GM18907 (cell line): Measurements from ENCODE around the gene RAMAC.
"Not testable (repeated sequence)": the region's sequence is repeated elsewhere in the genome, so short reads cannot be mapped to it uniquely, and the experiment has no call there.

Experiments used
- ATAC-seq: cut with Tn5 transposase; IDR thresholded peaks from one replicate; pipeline ENCODE4 v1.9.1; 2021; ENCODE audit warnings: mild to moderate bottlenecking, moderate library complexity; ENCODE audit not compliant: unreplicated experiment

RAMAC gene

DNA sequence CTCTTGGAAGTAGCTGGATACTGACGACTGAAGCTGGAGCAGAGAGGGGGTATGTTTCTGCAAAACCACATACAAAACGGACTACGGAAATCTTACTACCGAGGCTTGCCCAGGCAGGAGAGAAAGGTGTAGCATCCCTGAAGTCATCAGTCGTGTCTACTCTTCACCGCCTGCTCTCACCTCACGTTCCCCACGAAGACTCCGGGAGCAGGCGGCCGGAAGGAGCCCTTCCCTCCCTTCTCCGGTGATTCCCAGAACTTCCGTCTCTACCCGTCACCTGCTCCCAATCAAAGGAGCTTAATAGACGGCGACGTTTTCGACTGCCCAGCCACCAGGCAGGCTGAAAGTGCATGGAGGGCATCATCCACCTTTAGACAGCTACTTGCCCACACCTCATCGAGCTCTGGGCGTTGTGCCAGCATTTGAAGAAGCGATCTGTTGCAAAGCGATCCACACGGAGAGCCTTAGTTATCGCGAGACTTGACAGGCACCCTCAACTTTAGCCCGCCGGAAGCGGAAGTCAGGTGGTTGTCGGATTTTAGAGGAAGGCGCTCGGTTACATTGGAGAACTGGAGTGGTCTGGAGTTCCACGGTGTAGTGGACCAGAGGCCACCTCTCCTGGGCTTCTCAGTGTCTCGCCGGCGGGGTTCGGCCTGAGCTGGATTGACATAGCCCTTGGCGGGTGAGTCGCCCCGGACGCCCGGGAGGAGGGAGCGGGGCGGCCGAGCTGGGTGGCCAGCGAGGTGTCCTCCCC is at the start of gene RAMAC:
TSS of gene RAMAC (plus strand) at position 523 of the 754 bp plus-strand sequence. CDS start 2,809 bp downstream, outside the sequence.
- ATAC-seq = peak; percentile 94

- no peak for ATAC-seq
These were observed 48.9 kb upstream of the RAMAC start for GRCh38 chr15:82936966-82937711.

GRCh38 chr15:82937712-82938058 is 48.3 kb upstream of the RAMAC start:
- ATAC-seq = no peak

- ATAC-seq = not testable (repeated sequence)
These were observed 46.3 kb upstream of the RAMAC start for GRCh38 chr15:82939678-82940077.

GRCh38 chr15:82942691-82943090 is 43.3 kb upstream of the RAMAC start:
- ATAC-seq = no peak

DNA sequence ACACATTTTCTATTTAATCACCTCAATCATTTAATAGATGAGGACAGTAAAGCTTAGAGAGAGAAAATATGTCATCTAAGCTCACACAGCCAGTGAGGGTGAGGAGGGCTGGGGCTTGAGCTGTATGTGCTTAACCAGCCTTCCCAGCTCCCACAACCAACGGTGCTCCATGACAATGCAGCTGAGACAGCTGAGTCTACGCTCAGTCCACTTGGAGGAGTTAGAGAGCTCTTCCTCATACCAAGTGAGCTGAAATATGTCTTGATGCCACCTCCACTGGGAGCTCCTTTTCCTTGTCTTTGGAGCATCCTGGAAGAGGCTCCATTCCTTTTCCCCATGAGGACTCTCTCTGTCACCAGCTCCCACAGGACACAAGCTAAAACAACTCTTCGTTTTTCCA is 42.8 kb upstream of the RAMAC start:
- ATAC-seq = no peak

DNA sequence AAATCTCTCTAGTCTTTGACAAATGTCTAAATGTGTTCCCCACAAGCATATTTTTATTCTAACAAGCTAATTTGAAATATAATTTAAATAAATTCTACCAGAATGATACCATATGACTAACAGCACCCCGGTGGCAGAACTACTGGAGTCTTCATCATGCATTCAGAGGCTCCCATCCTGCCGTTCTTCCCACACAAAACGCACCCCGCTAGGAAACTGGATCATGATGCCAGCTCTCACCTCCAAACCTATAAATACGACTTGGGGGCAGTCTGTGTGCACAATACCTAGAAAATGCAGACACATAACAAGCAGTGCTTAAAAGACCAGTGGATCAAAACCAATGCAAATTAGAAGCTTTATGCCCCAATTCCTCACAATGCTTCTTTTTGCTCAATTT is 42.0 kb upstream of the RAMAC start:
- no peak for ATAC-seq

GRCh38 chr15:82944821-82945220 is 41.2 kb upstream of the RAMAC start:
- ATAC-seq = no peak

DNA sequence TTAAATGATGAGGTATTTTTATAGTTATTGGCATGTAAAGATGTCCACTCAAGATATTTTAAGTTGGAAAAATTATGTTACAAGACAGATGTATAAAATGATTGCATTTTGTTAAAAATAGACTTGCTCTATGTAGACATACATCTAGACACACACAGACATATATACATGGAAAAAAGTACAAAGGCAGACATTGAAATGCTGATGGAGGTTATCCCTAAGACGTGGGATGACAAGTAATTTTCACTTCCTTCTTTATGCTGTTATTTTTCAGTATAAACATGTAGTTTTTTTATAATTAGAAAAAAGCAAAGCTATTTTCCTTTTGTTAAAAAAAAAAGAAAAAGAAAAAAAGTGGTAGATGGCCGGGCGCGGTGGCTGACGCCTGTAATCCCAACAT is 40.7 kb upstream of the RAMAC start:
- no peak for ATAC-seq

DNA sequence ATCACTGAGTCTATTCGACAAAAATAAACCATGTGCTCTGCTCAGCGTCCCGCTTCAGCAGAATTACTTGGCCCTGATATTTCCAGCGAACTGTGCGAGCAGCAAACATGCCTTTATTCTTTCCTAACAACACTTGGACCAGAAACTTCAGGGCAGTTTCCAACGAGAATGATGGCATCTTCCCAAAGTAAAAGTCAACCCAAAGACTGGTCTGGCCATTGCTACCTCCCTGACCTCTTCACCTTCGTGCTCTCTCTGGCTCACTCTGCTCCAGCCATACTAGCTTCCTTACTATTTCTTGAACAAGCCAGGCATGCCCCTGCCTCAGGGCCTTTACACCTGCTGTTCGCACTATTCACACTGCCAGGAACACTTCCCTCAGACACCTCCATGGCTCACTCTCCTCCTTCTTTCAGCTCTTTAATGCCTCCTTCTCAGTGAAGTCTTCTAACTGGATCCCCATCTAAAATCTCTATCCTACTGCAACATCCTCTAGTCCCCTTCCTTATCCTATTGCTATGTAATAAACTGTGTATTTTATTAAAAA is 39.8 kb upstream of the RAMAC start:
- ATAC-seq = no peak

DNA sequence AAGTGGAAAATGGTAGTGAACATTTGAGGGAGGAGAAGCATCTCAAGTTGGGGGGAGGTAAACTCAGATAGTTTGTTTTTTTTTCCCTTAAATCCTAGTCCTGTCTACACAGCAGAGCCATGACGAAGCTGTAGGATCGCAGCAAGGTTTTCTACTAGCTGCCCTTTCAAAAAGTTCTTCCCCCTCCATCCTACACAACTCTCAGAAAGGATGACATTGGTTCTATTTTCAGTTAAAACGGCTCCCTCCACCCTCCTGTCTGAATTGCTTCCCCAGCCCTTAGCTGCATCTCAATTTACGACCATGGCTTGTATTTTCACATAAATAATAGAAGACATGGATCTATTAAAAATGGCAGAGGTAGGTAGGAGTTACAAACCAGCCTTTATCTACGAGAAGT is 35.7 kb upstream of the RAMAC start:
- ATAC-seq = no peak

DNA sequence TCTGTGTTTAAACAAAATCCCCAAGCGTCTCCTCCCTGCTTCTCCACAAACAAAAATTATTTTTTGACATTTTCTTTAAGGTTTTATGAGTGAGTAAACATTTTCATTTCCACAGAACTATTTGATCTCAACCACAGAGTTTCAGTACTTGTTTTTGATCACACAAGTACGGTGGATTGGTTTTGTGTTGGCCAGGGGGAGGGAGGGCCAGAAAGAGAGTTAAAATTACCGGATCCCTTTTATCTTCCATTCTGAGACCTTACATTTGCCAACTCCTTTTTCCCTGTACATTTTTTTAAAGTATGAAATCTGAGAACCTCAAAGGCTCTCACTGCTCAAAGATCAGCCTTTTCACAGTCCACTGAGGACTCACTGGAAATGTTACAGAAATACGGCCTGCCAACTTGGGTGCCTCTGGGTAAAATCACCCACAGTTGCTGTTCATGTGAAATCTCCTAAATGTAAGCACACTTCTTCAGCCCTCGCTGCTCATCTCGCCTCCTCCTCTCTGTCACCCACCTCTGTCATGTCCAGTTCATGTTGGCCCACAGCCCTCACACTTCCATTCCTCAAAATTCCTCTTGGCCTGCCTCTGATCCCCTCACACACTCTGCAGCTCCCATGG is 35.2 kb upstream of the RAMAC start:
- ATAC-seq = peak; percentile 51

DNA sequence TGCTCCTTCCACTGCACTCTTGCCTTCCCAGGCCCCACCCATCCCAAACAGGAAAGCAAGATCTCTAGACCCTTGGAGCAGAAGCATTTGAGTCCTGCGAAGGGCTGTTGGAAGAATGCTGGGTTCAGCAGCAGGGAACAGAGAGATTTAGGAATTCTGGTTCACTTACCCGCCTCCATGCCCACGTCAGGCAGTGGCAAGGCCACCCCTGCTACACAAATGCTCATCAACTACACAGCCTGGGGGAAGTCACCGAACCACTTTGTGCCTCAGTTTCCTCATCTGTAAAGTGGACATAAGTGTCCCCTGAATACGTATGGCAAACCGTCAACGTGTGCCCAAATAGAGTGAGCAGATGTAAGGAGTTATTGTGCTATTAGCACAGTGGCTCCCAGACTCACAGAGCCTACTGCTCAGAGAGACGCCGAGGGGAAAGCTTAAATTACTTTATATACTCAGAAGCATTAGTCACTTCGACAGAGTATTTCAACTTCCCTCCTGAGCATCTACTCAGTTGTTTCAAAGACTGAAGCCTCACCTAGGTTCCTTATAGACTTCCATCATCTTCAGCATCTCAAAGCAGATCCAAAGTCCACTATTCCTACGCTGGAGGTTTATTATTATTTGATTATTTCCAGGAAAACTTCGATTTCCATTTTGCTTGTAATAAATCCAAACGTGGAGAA is 34.4 kb upstream of the RAMAC start:
- no peak for ATAC-seq

DNA sequence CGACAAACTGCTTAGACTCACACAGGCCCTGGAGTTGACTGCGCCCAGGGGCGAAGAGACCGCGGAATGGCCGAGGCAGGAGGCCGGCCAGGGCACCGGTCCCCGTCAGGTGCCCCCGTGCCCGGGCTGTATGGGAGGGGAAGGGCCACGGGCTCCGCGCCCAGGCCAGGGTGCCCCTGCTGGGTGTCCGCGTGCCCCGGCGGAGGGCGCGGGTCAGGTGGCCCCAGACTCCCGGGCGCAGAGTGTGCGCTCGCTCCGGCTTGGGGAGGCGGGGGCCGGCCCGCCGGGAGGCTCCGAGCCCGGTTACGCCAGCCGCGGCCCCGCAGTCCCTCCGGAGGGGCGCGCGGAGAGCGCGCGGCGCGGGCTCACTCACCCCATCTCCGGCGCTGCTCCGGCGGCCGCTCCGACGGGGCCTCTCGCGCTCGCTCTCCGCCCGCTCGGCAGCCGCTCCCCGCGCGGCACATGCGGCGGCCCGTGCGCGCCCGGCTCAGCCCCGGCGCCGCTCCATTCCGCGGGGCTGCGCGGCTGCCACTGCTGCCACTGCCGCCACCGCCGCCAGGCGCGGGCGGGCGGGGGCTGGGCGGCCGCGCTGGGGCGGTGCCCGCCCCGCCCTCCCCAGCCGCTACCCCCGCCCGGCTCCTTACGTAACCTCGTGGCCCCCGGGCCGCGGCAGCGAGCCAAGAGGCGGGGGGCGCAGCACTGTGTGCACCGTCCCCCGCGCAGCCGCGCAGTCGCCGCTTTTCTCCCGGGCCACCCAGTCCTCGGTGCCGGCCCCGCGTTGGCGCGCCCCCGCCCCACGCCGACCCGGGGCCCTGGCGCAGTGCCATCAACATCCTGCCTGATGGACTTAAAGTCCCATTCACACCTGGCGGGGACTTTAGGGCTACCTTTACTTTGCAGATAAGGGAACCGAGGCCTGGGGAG is 33.6 kb upstream of the RAMAC start, which contains the start of gene HOMER2:
TSS of gene HOMER2 (minus strand) at position 563 of the 924 bp plus-strand sequence. CDS start at position 378, 185 bp downstream.
- ATAC-seq = no peak

DNA sequence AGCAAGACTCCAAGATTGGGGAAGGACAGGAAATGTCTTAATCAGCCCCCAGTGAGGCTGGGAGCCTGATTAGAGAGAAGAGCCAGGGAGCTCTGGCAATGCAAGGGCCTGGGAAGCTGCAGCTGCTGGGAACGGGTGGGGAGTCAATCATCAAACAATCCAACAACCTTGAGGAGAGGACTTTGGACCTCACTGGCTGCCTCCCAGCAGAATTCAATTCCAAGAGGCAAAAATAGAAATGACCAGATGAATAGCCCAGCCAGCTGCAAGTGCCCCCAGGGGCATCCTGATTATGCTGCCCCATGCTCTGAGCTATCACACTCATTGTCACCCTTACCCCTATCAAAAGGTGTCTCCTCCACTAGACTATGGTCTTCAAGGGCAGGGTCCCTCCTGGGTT is 27.4 kb upstream of the RAMAC start:
- no peak for ATAC-seq

GRCh38 chr15:82959423-82959822 is 26.6 kb upstream of the RAMAC start:
- ATAC-seq = no peak

GRCh38 chr15:82960766-82961165 is 25.2 kb upstream of the RAMAC start:
- no peak for ATAC-seq

DNA sequence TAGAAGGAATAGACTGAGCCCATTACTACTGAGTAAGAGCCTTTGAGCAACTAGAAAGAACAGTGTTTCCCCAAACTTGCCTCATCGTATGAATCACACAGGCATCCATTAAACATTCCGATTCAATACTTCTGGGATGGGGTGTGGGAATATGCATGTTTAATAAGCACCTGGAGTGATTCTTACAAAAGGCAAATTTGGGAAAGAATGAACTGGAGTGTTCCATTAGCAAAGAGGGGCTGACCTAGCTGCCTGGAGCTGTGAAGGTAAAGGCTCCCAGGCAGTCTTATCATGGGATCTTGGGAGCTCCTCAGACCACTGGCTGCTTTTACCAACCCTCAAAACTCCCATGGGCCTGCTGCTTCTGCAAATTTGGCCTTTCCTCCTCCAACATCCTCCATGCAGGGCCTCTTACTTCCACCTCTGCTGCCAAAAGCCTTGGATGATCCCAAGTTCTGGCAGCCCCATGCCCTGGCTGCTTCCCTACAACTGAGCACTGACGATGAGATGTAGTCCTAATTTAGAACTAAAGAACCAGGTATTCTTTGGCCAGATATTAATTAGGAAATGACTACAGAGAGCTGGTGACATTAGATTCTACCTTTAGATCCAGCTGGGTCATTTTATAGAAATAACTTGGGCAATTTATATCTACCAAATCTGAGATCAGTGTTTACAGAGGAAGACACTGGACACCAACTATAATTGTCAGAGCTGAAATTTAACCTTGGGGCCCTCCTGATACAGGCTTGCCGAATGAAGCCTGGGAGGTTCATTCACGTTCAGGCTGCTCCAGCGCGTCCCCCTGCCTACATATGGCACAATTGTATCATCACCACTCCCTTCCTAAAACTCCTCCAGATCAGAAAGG is 22.3 kb upstream of the RAMAC start:
- no peak for ATAC-seq

DNA sequence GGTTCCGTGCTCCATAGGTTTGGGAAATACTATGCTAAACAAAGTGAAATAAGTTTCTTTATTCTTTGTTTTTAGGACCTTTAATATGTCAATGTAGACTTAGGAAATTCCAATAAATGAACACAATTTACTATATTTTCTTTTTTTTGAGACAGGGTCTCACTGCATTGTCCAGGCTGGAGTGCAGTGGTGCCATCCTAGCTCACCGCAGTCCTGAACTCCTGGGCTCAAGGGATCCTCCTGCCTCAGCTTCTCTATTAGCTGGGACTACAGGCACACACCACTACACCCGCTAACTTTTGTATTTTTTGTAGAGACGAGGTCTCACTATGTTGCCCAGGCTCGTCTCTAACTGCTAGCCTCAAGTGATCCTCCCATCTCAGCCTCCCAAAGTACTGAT is 21.1 kb upstream of the RAMAC start:
- no peak for ATAC-seq
